Activated naive CD4-positive, alpha-beta T cell treated with Interleukin-2 at 50 U/mL for 16 hours (primary cell): ENCODE measurements around the gene GSTM1.
A peak's percentile ranks its signal among the peaks of the same experiment; 100 is the strongest.

Experiments used
- DNase-seq: peaks from one replicate; pipeline ENCODE4 v3.0.0-alpha.2; 2020

GSTM1 gene

DNA sequence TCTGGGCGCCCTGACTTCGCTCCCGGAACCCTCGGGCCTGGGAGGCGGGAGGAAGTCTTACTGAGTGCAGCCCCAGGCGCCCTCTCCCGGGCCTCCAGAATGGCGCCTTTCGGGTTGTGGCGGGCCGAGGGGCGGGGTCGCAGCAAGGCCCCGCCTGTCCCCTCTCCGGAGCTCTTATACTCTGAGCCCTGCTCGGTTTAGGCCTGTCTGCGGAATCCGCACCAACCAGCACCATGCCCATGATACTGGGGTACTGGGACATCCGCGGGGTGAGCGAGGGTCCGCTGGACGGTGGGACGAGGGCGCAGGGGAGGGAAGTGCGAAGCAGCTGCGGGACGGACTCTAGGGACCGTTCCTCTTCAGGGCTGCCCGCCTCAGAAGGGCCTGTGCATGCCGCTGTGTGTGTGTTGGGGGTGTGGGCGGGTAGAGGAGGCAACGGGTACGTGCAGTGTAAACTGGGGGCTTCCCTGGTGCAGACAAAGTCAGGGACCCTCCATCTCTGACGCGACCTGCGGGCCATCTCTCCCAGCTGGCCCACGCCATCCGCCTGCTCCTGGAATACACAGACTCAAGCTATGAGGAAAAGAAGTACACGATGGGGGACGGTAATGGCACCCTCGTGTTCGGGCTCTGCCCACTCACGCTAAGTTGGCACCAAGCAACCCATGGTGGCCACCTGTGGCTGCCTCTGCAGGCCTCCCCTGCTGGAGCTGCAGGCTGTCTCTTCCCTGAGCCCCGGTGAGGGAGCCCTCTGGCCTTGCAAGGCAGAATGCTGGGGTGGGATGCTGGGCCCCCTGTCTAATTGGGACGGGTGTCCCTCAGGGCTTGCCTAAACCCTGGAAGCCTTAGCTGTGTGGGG lies at the start of gene GSTM1:
Gene GSTM1 (plus strand): TSS at position 177 of the 859 bp plus-strand sequence. CDS start 57 bp downstream, at position 234.
- peak; percentile 79 for DNase-seq

DNA sequence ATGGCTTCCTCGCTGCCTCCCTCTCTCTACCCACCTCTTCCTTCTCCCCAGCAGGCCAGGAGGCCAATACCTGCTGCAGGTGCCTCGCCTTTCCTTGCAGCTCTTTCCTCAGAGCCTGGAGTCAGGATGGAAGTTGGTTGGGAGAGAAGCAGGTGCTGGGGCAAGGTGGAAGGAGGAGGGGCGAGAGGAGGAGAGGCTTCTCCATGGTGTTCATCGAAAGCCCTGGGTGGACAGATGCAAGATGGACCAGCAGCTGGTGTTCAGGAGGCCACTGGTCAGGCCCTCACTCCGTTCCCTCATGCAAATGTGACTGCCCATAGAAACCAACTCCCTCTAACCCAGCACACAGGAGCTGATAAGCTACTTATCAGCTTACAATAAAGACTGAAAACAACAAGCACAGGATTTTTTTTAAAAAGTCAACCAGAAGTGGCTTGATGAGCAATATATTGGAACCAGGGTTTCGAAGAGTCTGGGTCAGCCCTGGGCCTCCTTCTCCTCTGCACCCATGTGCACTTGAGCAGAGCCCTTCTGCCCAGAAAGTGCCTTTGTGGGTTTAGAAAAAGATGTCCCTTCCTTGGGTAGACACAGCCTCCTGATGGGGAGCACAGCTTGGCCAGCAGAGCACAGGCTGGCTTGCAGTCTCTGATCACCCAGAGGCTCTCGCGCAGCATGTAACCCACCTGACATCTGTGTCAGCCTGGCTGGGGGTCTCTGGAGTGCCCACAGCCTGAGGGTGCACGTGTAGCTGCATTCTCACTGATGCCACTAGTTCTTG lies 48.4 kb upstream of the GSTM1 start:
- no peak for DNase-seq

DNA sequence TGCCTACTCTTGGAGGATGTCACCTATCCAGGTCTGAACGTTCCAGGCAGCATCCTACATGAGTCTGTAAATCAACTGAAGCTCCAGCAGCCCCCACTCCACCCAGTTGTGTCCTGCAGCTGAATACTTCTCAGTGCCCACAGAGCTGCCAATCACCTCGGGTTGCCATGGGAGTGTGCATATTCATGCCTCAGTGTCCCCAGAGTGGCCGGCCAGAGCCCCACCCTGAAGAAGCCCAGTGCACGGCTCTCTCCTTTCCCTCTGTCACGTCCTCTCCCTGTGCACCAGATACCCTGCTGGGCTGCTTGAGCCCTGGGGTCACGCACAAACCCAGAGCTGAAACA lies 47.8 kb upstream of the GSTM1 start:
- no peak for DNase-seq

DNA sequence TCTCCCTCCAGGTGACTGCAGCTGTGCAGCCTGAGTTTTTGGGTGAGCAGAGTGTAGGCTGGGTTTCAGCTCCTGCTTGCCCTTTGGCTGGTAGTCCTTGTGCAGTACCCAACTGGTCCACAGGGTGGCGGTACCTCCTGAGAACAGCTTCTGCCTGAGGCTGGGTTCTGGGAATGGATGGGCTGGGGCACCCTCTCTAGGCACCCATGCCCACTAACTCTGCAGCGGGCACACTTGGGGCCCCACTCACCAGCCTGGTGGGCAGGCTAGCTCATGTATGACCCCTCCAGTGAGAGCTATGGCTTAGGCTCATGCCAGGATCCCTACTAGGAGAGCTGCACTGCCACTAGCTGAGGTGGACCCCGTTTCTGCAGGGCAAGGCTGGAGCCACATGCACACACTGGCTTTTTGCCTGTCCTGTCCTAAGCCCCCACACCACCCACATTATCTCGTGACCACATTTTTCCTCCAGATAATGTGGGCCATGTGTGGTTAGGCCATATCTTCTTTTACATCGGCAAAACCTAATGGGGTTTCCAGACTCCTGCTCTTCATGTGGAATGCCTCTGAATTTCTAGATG lies 47.2 kb upstream of the GSTM1 start:
- peak; percentile 93 for DNase-seq

DNA sequence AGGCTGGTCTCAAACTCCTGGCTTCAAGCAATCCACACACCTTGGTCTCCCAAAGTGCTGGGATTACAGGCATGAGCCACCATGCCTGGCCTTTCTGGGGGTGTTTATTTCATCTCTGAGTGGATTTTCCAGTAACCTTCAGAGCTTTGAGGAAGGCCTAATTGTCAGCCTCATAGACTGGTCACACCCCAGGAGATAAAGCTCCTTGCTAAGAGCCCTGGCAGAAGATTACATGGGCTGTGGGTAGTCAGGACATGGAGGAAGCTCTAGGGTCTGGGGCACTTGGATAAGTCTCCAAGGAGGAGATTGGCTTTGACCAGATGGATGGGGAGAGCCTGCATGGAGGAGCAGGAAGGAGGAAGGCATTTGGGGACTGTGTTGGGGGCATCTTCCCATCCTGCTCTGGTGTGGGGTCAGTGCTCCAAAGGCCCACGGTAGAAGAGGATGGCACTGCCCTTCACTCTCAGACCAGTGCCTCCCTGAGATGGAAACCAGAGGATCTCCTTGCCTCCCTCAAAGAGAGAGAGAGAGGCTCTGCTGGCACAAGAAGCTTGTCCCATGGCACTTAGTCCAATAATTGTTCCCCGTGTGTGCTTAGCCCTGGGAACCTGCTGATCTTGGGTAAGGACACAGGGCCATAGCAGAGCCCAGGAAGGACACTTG lies 46.4 kb upstream of the GSTM1 start:
- DNase-seq, result no peak

DNA sequence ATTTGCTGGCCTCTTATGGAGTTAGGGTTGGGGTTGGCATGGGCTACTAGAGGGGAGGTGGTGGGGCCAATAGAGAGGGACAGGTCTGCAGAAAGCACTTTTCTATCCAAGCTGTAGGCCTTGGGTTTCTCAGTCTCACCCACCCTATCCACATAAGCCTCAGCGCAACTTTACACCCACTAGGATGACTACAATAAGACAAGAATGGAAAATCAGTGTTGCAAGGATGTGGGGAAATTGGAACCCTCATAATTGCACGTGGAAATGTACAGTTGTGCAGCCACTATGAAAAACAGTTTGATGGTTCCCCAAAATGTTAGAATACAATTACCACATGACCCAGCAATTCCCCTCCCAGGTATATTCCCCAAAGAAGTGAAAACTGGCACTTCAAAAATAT lies 45.8 kb upstream of the GSTM1 start:
- DNase-seq, result no peak

DNA sequence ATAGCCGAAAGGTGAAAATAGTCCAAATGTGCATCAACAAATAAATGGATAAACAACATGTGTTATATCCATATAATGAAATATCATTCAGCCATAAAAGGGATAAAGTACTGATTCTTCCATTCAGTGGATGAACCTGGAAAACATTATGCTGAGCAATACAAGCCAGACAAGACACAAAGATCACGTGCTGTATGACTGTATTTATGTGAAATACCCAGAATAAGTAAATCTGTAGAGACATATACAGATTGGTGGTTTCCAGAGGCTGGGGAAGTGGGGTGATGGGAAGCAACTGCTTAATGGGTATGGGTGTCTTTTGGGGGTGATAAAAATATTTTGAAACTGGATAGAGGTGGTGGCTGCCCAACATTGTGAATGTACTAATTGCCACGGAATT lies 45.0 kb upstream of the GSTM1 start:
- no peak for DNase-seq

DNA sequence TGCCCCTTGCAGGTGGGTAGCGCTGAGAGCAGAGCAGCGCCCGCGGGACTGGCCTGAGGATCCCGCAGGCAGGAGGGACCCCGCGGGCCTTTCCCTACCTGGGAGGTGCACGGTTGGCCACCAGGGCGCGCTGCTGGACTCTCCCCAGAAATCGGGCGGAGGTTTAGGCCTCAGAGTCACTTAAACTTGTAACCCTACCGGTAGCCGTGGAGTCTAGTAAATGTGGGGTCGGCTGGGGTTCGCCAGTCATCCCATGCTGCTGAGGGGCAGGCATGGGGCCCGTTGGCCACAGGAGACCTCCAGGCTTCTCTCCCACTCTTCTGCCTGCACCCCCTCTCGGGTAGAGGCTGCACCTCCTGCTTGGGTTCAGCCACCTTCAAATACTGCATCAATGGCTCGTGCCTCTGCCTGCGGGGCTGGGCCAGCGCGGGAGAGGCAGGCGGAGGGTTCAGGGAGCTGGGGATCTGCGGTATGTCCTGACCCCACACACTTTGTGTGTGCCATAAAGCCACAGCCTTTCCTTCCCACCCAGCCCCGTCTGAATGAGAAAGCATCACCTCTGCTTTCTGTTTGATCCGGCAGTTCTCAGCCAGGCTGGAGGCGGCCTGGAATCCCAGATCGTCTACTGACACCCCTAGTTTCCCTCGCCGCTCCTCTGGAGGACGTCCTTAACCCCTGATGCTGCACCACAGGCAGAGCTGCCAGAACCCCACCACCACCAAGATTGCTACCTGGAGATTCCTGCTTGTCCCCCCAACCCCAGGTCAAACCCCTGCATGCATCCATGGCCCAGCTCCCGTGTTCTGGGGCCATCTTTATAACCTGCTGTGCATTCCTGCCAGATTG lies 44.0 kb upstream of the GSTM1 start:
- peak; percentile 90 for DNase-seq

DNA sequence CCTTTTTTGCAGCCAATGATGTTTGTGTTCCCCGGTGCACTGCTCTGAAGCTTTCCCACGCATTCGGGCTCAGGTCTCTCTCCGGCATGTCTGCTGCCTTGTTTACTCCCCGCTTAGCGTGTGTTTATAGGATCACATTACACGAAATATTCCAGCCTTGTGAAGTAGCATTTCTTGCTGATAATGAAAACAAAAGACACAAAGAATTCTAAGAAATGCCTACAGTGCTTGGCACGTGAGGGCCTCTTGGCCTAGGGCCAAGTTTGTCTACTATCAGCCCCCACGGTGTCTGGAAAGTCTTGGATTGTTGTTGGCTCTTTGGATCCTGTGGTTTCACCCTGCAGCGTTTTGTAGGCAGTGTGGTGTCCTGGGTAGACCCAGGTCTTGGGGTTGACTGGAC lies 42.9 kb upstream of the GSTM1 start:
- no peak for DNase-seq

DNA sequence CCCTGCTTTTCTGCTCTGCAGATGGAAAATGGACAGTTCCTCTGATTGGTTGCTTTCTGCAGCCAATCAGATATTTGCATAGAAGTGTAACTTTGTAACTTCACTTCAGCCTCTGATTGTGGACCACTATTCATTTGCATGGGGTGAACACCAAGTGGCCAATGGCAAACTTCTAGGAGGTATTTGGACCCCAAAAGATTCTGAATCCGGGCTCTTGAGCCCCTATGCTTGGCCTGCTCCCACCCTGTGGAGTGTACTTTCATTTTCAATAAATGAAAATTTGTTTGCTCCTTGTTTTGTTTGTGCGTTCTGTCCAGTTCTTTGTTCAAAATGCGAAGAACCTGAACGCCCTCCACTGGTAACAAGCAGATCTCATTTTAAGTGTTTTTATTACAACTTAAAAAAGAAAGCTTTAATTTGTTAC lies 38.1 kb upstream of the GSTM1 start:
- DNase-seq, result no peak

DNA sequence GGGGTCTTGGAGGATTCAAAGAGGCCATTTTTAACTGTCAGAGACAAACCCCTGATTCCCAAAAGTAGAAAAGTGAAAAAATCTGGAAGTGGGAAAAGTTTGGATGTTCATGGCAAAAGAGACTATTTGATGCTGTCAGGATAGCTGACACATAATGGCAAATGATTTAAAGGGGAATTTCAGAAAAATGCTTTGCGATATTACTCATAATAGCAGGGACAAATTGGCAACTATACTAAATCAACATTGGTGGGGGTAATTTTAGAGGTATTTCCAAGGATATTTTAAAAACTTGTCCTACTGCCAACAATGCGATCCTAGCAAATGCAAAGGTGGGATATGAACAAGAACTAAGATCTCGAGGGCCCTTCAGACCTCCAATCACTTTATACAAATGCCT lies 37.0 kb upstream of the GSTM1 start:
- DNase-seq, result no peak

DNA sequence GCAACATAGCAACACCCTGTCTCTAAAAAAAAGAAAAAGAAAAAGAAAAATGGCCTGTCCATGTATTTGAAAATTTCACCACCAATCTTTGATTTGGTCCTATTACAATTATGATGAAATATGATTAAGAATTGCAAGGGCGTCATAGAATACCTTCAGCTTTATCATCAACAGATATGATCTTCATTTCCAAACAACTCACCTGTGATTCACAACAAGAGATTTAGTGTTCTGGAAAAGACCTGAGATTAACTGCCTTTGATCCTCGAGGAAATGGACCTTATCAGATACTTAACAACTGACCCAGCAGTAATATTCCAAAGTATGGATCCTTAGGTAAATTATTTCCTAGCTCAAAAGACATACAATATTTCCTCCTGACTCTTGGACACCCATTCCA lies 35.2 kb upstream of the GSTM1 start:
- DNase-seq, result no peak

DNA sequence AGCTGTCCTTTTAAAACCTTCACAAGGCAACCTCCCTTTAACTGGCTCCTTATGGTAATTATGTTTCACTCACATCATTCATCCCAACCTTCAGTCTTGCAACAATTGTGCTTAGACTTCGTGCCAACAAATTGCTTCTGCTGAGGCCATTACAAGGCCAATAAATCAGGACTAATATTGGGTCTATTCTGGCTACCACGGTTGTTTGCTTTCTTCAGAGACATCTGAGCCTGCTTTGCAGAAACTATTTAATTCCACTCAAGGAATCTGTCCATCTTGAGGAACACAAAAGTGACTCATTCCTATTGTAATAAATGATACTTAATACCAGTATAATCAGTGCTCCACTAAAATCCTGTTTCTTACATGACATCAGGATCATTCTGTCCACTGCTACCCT lies 34.3 kb upstream of the GSTM1 start:
- no peak for DNase-seq

DNA sequence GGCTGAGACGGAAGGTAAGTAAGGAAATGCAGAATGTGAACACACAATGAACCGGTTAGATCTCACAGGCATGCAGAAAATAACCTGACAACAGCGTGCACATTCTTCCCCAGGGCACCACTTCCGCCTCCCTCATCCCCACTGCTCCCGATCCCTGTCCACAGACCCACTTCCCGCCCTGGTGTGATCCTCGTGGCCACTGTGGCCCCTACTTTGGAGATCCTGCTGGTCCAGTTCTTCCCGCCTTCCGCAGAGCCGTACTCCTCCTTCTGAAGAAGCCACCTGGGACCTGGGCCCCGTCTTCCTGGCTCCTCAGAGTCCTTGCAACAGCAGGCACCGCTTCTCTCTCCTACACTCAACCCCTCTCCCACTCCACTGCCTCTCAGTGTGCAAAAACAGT lies 33.1 kb upstream of the GSTM1 start:
- no peak for DNase-seq

DNA sequence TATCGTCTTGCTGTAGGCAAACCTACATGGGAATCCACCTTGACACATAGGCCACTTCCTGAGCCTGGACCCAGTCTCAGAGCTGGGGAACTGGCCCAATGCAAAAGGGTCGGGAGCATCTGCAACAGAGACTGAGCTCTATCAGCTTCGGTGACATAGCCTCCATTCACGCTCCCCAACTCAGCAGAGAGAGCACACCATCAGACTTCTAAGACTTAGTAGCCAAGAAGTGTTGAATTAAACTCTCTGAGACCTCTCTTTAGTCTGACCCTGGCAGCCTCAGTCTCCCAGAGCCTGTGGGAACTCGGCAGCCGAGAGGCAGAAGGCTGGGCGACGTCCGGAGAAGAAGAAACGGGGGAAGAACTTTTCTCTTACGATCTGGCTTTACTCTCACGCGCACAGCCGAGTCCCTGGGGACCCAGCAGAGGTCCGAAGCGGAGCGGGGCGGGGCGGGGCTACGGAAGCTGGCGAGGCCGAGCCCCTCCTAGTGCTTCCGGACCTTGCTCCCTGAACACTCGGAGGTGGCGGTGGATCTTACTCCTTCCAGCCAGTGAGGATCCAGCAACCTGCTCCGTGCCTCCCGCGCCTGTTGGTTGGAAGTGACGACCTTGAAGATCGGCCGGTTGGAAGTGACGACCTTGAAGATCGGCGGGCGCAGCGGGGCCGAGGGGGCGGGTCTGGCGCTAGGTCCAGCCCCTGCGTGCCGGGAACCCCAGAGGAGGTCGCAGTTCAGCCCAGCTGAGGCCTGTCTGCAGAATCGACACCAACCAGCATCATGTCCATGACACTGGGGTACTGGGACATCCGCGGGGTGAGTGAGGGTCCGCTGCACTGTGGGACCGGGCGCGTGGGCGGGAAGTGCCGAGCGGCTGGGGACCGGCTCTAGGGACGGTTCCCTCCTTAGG lies 31.8 kb upstream of the GSTM1 start, which contains the start of gene GSTM4:
Gene GSTM4 (plus strand): TSS at position 485 of the 905 bp plus-strand sequence. CDS start 291 bp downstream, at position 776.
- DNase-seq, result peak; percentile 69

DNA sequence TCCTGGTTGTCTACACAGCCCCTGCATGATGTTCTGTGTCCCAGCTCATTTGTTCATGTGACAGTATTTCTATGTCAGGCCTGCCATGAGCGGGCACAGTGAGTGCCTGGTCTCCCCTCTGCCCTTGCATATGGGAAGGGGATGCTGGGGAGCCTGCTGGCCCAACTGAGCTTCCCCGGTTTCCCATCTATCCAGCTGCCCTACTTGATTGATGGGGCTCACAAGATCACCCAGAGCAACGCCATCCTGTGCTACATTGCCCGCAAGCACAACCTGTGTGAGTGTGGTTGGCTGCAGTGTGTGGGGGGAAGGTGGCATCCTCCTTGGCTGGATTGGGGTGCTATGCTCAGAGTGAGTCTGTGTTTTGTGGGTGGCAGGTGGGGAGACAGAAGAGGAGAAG lies 30.2 kb upstream of the GSTM1 start:
- no peak for DNase-seq

DNA sequence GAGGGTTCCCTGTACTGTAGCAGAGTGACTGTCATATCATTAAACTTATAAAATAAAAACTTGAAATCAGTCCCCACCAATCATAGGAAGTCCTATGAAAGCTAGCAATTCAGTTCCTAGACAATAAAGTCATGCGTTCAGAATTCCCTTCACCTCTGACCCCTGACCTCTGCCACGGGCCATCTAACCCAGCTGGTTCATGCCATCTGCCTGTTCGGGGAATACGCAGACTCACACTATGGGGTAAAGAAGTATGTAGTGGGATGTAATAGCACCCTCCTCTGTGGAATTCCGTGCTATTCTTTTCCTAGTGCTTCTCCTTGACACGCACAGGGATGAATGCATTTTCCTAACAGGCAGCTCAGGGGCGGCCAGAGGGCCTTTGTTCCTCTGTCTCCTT lies 29.6 kb upstream of the GSTM1 start:
- DNase-seq, result no peak

DNA sequence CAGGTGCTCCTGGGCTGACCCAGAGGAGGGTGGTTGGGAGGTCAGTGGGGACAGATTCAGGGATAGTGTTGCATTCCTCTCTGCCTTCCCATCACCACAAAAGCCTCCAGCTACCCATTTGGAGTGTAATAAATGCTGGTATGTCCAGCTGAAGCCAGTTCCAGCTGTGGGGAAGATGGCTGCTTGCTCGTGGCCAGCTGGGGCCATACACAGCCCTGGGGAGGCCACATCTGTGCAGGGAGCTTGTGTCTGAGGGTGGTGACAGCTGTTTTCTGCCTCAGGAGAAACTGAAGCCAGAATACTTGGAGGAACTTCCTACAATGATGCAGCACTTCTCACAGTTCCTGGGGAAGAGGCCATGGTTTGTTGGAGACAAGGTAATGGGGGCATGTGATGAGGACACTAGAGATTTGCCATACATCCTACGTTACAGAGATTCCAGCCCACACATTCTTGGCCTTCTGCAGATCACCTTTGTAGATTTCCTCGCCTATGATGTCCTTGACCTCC lies 29.0 kb upstream of the GSTM1 start:
- DNase-seq, result no peak

DNA sequence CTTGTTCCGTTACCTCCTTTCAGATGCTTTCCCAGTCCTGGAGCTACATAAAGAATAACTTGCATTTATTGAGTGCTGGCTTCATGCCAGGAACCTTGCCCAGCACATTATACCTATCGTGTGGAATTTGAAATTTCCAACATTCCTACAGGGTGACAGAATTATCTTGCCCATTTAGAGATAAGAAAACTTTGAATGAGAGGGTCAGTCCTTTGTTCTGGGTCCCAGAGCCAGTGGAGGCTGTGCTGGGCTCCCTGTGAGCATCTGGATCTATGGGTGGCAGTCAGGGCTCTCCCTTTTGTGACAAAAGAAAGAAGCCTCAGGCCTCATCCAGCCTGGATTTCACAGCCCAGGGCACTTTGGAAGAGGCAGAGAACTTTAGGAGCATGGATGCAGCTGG lies 28.5 kb upstream of the GSTM1 start:
- DNase-seq, result no peak

DNA sequence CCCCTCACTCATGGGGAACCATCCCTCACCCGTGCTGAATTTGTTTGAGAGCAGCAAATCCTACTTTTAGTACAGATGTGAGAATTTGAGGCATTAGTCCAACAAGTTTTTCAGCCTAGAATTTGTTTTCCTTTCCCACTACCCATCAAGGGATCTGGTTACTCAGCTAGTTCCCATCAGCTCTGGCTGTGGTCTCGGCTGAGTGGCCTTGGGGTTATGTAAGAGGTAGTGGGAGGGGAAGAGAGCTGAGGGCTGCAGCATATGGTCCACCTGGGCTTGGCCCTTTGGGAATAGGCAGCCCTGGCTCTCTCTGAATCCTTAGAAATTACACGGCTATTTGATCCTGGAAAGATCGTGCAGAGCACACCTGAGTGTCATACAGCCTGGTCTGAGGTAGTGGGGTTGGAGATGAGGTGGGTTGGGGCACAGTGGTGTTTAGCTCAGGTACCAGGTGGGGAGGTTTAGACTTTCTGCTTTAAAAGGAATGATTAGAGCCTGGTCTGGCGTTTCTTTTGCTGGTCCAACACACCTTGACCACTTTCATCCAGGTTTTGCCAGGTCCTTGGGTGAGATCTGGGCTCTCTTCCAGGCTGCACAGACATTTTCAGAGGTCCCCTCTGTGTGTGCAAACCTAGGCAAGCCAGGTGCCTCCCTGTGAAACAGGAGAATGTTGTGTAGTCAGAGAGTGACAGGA lies 27.5 kb upstream of the GSTM1 start:
- no peak for DNase-seq
